GM12878 (cell line): ENCODE results near the gene THAP10.

ENCODE experiments used
- CREB1 ChIP-seq: IDR thresholded peaks from 2 replicates; pipeline ENCODE4 v1.6.1; 2012; ENCODE audit warnings: low read depth, mild to moderate bottlenecking, inconsistent platforms
- CTCF ChIP-seq, 3 experiments: IDR thresholded peaks in 2 of 3; conservative IDR thresholded peaks in 1 of 3; 2 replicates each; pipeline ENCODE4 v1.5.1; 2011; ENCODE audit warnings: low read depth in 3 of 3, low read length in 3 of 3, mild to moderate bottlenecking in 3 of 3, control low read depth in 2 of 3, moderate library complexity in 2 of 3, inconsistent platforms in 1 of 3, mixed read lengths in 1 of 3; ENCODE audit not compliant: control insufficient read depth in 2 of 3, insufficient read depth in 1 of 3; ENCODE audit errors: extremely low read depth in 1 of 3
- EP300 ChIP-seq, 2 experiments: fragments of 150-350 bp in 1 of 2; IDR thresholded peaks; 2 replicates each; pipeline ENCODE4 v1.6.1; 2011 to 2012; ENCODE audit warnings: low read depth in 2 of 2, low read length in 2 of 2, borderline replicate concordance in 1 of 2, improper control_type of control experiment in 1 of 2, inconsistent platforms in 1 of 2; ENCODE audit not compliant: control insufficient read depth in 1 of 2
- EZH2 ChIP-seq: IDR thresholded peaks from 2 replicates; pipeline ENCODE4 v1.6.1; 2012; ENCODE audit warnings: low read depth, mild to moderate bottlenecking, control low read depth, inconsistent platforms, low read length, borderline replicate concordance; ENCODE audit not compliant: control insufficient read depth
- MTA3 ChIP-seq: IDR thresholded peaks from 2 replicates; pipeline ENCODE4 v1.6.1; 2012; ENCODE audit warnings: low read length, inconsistent platforms, borderline replicate concordance
- MYC ChIP-seq: IDR thresholded peaks from 2 replicates; pipeline ENCODE4 v1.6.1; 2011; ENCODE audit warnings: mild to moderate bottlenecking, low read length, moderate library complexity, inconsistent platforms; ENCODE audit not compliant: insufficient read depth, insufficient replicate concordance, insufficient read length, severe bottlenecking
- POLR2A ChIP-seq: IDR thresholded peaks from 2 replicates; pipeline ENCODE4 v1.6.1; 2011; ENCODE audit warnings: low read depth, mild to moderate bottlenecking, low read length
- RFX5 ChIP-seq: IDR thresholded peaks from 2 replicates; pipeline ENCODE4 v1.6.1; 2011; ENCODE audit warnings: low read depth, low read length, improper control_type of control experiment
- SIN3A ChIP-seq: IDR thresholded peaks from 2 replicates; pipeline ENCODE4 v1.6.1; 2012; ENCODE audit warnings: low read depth, low read length, improper control_type of control experiment
- SKIL ChIP-seq: fragments of 450-650 bp; IDR thresholded peaks from 2 replicates; pipeline ENCODE4 v1.6.1; 2017; ENCODE audit warnings: mild to moderate bottlenecking, low read depth, inconsistent platforms; ENCODE audit not compliant: poor library complexity, severe bottlenecking
- USF1 ChIP-seq: IDR thresholded peaks from 2 replicates; pipeline ENCODE4 v1.6.1; 2011; ENCODE audit warnings: borderline replicate concordance, low read depth, mild to moderate bottlenecking, moderate library complexity, mixed read lengths, low read length; ENCODE audit not compliant: insufficient read depth; ENCODE audit errors: extremely low read length
- ZNF274 ChIP-seq: IDR thresholded peaks from one replicate; pipeline ENCODE4 v1.8.0; 2011; ENCODE audit not compliant: insufficient read length, insufficient read depth
- TF ChIP-seq, protein P1 (sequence below): fragments of 450-650 bp; formaldehyde crosslinking; IDR thresholded peaks from 2 replicates; pipeline ENCODE4 v1.4.0; 2020; ENCODE audit warnings: mild to moderate bottlenecking, moderate library complexity

DNA sequence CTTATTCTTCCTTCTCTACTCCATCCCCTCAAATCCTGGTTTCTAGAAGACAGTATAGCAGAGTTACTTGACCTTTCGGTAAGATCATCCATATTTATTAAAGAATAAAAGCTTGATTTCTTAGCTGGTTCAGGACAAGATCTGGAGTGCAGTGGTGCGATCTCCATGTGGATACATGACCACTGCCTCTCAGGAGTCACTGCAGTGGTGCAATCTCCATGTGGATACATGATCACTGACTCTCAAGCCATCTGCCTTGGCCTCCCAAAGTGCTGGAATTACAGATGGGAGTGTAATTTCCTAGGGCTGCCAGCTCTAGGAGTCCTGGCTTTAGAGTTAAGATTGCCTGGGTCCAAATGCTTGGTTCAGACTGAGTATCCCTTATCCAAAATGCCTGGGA lies 54.8 kb downstream of the THAP10 start:
- TF ChIP-seq EP300 (IDR thresholded peaks at IDR 0.05; ENCODE audit: borderline replicate concordance in 1 of 2, control insufficient read depth in 1 of 2, low read depth in 2 of 2, low read length in 2 of 2), result no peak
- no peak for TF ChIP-seq SKIL
- no peak for TF ChIP-seq EZH2
- TF ChIP-seq SIN3A, result no peak
- no peak for TF ChIP-seq RFX5
- TF ChIP-seq USF1, result no peak
- TF ChIP-seq MYC, result no peak
- TF ChIP-seq CTCF (IDR thresholded peaks at IDR 0.05 in 2 of 3, conservative IDR thresholded peaks at IDR 0.05 in 1 of 3; ENCODE audit: control insufficient read depth in 2 of 3, extremely low read depth in 1 of 3, insufficient read depth in 1 of 3, low read depth in 3 of 3, low read length in 3 of 3), result no peak
- TF ChIP-seq POLR2A, result no peak
- TF ChIP-seq, protein P1, sequence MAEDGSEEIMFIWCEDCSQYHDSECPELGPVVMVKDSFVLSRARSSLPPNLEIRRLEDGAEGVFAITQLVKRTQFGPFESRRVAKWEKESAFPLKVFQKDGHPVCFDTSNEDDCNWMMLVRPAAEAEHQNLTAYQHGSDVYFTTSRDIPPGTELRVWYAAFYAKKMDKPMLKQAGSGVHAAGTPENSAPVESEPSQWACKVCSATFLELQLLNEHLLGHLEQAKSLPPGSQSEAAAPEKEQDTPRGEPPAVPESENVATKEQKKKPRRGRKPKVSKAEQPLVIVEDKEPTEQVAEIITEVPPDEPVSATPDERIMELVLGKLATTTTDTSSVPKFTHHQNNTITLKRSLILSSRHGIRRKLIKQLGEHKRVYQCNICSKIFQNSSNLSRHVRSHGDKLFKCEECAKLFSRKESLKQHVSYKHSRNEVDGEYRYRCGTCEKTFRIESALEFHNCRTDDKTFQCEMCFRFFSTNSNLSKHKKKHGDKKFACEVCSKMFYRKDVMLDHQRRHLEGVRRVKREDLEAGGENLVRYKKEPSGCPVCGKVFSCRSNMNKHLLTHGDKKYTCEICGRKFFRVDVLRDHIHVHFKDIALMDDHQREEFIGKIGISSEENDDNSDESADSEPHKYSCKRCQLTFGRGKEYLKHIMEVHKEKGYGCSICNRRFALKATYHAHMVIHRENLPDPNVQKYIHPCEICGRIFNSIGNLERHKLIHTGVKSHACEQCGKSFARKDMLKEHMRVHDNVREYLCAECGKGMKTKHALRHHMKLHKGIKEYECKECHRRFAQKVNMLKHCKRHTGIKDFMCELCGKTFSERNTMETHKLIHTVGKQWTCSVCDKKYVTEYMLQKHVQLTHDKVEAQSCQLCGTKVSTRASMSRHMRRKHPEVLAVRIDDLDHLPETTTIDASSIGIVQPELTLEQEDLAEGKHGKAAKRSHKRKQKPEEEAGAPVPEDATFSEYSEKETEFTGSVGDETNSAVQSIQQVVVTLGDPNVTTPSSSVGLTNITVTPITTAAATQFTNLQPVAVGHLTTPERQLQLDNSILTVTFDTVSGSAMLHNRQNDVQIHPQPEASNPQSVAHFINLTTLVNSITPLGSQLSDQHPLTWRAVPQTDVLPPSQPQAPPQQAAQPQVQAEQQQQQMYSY (CRISPR knock-in tag), result no peak
- TF ChIP-seq MTA3, result no peak
- TF ChIP-seq ZNF274, result no peak
- no peak for TF ChIP-seq CREB1
